ENCODE results near the gene PYGM.

The PYGM gene

DNA sequence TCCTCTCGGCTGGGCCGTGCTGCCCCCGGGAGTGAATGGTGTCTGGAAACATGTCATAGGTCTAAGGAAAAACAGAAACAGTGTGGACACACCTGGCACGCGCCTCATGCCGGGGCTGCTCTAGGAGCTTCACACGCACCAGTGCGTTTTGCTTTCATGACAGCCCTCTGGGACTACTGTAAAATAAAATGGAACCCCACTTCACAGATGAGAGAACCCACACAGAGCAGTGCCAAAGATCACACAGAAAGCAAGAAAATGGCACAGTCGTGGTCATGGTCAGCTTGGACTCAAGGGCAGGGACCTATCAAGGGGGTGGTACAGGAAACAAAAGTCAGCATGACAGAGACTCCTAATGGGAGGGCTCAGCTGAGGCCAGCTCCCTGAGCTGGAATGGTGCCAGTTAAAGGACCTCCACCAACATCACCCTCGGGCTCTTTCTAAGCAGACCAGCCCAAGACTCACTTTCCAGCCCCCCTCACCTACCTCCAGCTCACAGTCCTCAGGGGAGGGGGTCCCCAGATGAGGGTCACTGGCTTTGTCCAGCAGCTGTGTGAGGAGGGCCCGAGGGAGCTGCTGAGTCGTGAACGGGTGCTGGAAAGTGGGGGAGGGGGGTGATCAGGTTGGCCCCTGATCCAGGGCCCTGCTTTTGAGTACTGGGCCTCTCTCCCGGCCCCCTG is 40.0 kb upstream of the PYGM start:
- peak; percentile 61 for TF ChIP-seq NFIC (IDR thresholded peaks at IDR 0.05)
- no peak for TF ChIP-seq MAX (IDR thresholded peaks at IDR 0.05)

- no peak for TF ChIP-seq EP300 (IDR thresholded peaks at IDR 0.05; ENCODE audit: borderline replicate concordance)
- no peak for TF ChIP-seq FOXM1 (IDR thresholded peaks at IDR 0.05; ENCODE audit: borderline replicate concordance, low read depth)
- no peak for TF ChIP-seq EGR1 (IDR thresholded peaks at IDR 0.05)
- no peak for TF ChIP-seq ZBTB7A (IDR thresholded peaks at IDR 0.05; ENCODE audit: low read depth)
- TF ChIP-seq MAX (IDR thresholded peaks at IDR 0.05), result no peak
- TF ChIP-seq TEAD4 (IDR thresholded peaks at IDR 0.05), result no peak
- no peak for TF ChIP-seq TAF1 (IDR thresholded peaks at IDR 0.05; ENCODE audit: low read depth)
- TF ChIP-seq USF1 (IDR thresholded peaks at IDR 0.05), result no peak
- TF ChIP-seq YY1 (IDR thresholded peaks at IDR 0.05; ENCODE audit: low read depth), result no peak
- no peak for TF ChIP-seq CREB1 (IDR thresholded peaks at IDR 0.05; ENCODE audit: low read depth)
- TF ChIP-seq NFIC (IDR thresholded peaks at IDR 0.05), result no peak
- no peak for TF ChIP-seq TCF12 (IDR thresholded peaks at IDR 0.05; ENCODE audit: low read depth)
- TF ChIP-seq RAD21 (IDR thresholded peaks at IDR 0.05; ENCODE audit: low read depth), result no peak
- TF ChIP-seq CEBPB (IDR thresholded peaks at IDR 0.05), result no peak
- TF ChIP-seq, protein P1, sequence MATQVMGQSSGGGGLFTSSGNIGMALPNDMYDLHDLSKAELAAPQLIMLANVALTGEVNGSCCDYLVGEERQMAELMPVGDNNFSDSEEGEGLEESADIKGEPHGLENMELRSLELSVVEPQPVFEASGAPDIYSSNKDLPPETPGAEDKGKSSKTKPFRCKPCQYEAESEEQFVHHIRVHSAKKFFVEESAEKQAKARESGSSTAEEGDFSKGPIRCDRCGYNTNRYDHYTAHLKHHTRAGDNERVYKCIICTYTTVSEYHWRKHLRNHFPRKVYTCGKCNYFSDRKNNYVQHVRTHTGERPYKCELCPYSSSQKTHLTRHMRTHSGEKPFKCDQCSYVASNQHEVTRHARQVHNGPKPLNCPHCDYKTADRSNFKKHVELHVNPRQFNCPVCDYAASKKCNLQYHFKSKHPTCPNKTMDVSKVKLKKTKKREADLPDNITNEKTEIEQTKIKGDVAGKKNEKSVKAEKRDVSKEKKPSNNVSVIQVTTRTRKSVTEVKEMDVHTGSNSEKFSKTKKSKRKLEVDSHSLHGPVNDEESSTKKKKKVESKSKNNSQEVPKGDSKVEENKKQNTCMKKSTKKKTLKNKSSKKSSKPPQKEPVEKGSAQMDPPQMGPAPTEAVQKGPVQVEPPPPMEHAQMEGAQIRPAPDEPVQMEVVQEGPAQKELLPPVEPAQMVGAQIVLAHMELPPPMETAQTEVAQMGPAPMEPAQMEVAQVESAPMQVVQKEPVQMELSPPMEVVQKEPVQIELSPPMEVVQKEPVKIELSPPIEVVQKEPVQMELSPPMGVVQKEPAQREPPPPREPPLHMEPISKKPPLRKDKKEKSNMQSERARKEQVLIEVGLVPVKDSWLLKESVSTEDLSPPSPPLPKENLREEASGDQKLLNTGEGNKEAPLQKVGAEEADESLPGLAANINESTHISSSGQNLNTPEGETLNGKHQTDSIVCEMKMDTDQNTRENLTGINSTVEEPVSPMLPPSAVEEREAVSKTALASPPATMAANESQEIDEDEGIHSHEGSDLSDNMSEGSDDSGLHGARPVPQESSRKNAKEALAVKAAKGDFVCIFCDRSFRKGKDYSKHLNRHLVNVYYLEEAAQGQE (IDR thresholded peaks at IDR 0.05; ENCODE audit: low read depth), result no peak
Observed at GRCh38 chr11:64799256-64799622, 39.5 kb upstream of the PYGM start.

- TF ChIP-seq YY1 (IDR thresholded peaks at IDR 0.05; ENCODE audit: low read depth) (no peak), TAF1 (IDR thresholded peaks at IDR 0.05; ENCODE audit: low read depth) (no peak), CREB1 (IDR thresholded peaks at IDR 0.05; ENCODE audit: low read depth) (no peak), MAX (IDR thresholded peaks at IDR 0.05) (no peak)
Observed at GRCh38 chr11:64796757-64797541, 37.2 kb upstream of the PYGM start.

DNA sequence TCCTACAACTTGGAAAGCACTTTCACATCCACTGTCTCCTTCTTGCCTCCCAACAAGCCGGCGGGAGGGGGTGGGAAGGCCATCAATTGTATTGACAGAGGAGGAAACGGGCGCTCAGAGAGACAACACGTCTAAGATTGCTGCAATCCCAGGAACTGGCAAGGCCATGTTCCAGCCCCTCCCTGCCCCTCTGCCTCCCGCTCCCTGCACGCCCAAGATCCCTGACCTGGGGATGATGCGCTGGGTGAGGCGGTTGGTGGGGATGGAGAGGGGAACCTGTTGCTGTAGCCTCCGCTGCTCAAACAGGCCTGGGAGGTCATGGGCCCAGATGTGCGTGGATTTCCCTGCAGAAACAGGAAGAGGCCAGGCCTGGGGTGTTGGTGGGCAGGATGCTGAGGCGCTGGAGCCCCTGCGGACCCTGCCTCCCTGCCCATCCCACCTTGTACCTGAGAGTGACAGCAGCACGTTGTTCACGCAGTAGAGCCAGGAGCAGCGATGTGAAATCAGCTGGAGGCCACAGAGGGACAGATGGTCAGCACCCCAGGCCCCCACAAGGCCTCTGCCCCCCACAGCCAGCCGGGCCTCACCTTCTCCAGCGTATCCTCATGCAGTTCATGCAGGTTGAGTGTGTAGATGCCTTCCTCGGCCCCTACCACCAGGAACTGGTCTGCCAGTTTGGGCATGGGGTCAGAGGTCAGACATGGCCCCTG is 36.4 kb upstream of the PYGM start:
- TF ChIP-seq ZBTB7A (IDR thresholded peaks at IDR 0.05; ENCODE audit: low read depth) (no peak), USF1 (IDR thresholded peaks at IDR 0.05) (no peak), TEAD4 (IDR thresholded peaks at IDR 0.05) (no peak), TAF1 (IDR thresholded peaks at IDR 0.05; ENCODE audit: low read depth) (no peak), RAD21 (IDR thresholded peaks at IDR 0.05; ENCODE audit: low read depth) (no peak), CEBPB (IDR thresholded peaks at IDR 0.05) (no peak), CREB1 (IDR thresholded peaks at IDR 0.05; ENCODE audit: low read depth) (no peak), NFIC (IDR thresholded peaks at IDR 0.05) (no peak), MAX (IDR thresholded peaks at IDR 0.05) (no peak), FOXM1 (IDR thresholded peaks at IDR 0.05; ENCODE audit: borderline replicate concordance, low read depth) (no peak), YY1 (IDR thresholded peaks at IDR 0.05; ENCODE audit: low read depth) (no peak), TCF12 (IDR thresholded peaks at IDR 0.05; ENCODE audit: low read depth) (no peak), EGR1 (IDR thresholded peaks at IDR 0.05) (no peak), EP300 (IDR thresholded peaks at IDR 0.05; ENCODE audit: borderline replicate concordance) (no peak)
- TF ChIP-seq, protein P1 (IDR thresholded peaks at IDR 0.05; ENCODE audit: low read depth), result no peak

DNA sequence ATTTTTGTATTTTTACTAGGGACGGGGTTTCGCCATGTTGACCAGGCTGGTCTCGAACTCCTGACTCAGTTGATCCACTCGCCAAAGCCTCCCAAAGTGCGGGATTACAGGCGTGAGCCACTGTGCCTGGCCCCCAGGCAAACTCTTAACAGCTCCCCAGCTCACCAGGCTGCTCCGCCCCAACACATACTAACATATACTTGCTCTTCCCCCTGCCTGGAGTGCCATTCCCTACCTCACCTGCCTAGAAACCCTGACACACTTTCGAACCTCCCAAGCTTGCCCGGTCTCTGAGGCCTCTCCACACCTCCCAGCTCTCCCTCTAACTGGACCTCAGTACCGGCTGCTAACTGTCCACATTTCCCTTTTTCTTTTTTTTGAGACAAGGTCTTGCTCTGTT is 34.8 kb upstream of the PYGM start:
- TF ChIP-seq RAD21 (IDR thresholded peaks at IDR 0.05; ENCODE audit: low read depth) (no peak), TAF1 (IDR thresholded peaks at IDR 0.05; ENCODE audit: low read depth) (no peak), TCF12 (IDR thresholded peaks at IDR 0.05; ENCODE audit: low read depth) (no peak), EGR1 (IDR thresholded peaks at IDR 0.05) (no peak), ZBTB7A (IDR thresholded peaks at IDR 0.05; ENCODE audit: low read depth) (no peak), NFIC (IDR thresholded peaks at IDR 0.05) (no peak), USF1 (IDR thresholded peaks at IDR 0.05) (no peak), TEAD4 (IDR thresholded peaks at IDR 0.05) (no peak), EP300 (IDR thresholded peaks at IDR 0.05; ENCODE audit: borderline replicate concordance) (no peak), CEBPB (IDR thresholded peaks at IDR 0.05) (no peak), MAX (IDR thresholded peaks at IDR 0.05) (no peak), CREB1 (IDR thresholded peaks at IDR 0.05; ENCODE audit: low read depth) (no peak), FOXM1 (IDR thresholded peaks at IDR 0.05; ENCODE audit: borderline replicate concordance, low read depth) (no peak), YY1 (IDR thresholded peaks at IDR 0.05; ENCODE audit: low read depth) (no peak)
- TF ChIP-seq, protein P1 (IDR thresholded peaks at IDR 0.05; ENCODE audit: low read depth), result no peak
